MCF 10A (cell line): ENCODE measurements around the gene ADM5. TPM values are rescaled to one million over a fixed set of nuclear protein-coding genes. Genes with fewer than 3 reads are reported as not detected.

Source experiments
- BruUV-seq: library from RNA; stranded (reverse); fragments of 400-500 nt; replicated peaks from 2 replicates; lab custom pipeline; 2021; lab: Mats Ljungman, UMichigan
- CTCF ChIA-PET: fragments of 300-600 bp; sonication (Branson Sonifier 250); formaldehyde crosslinking; extraction: SDS; loops from one replicate; lab custom pipeline; 2021; ENCODE audit warnings: antibody characterized with exemption, inconsistent platforms; lab: Yijun Ruan, JAX
- POLR2A ChIA-PET: fragments of 300-600, 350-650 bp; sonication (Branson Sonifier 250); formaldehyde crosslinking; extraction: SDS; loops from one replicate; lab custom pipeline; 2020; ENCODE audit warnings: antibody characterized with exemption, inconsistent platforms; lab: Yijun Ruan, JAX
- DNase-seq: peaks from one replicate; pipeline ENCODE4 v3.0.0-alpha.2; 2018; ENCODE audit not compliant: unreplicated experiment
- H3K27ac Mint-ChIP-seq: one replicate; pipeline ENCODE4 v1.8.0; 2022; ENCODE audit warnings: mild to moderate bottlenecking, low read depth, mixed read lengths; ENCODE audit not compliant: unreplicated experiment
- H3K27me3 Mint-ChIP-seq: one replicate; pipeline ENCODE4 v1.8.0; 2022; ENCODE audit warnings: mixed read lengths; ENCODE audit not compliant: insufficient read depth, unreplicated experiment
- H3K36me3 Mint-ChIP-seq: one replicate; pipeline ENCODE4 v1.8.0; 2022; ENCODE audit warnings: mild to moderate bottlenecking, moderate library complexity, mixed read lengths; ENCODE audit not compliant: insufficient read depth, unreplicated experiment
- H3K4me1 Mint-ChIP-seq: one replicate; pipeline ENCODE4 v1.8.0; 2022; ENCODE audit warnings: mixed read lengths; ENCODE audit not compliant: insufficient read depth, unreplicated experiment
- H3K4me3 Mint-ChIP-seq: one replicate; pipeline ENCODE4 v1.8.0; 2022; ENCODE audit warnings: mild to moderate bottlenecking, moderate library complexity, mixed read lengths; ENCODE audit not compliant: unreplicated experiment
- H3K9me3 Mint-ChIP-seq: one replicate; pipeline ENCODE4 v1.8.0; 2022; ENCODE audit warnings: mixed read lengths; ENCODE audit not compliant: unreplicated experiment
- CTCF ChIP-seq: fragments of 200-600 bp; IDR thresholded peaks from one replicate; pipeline ENCODE4 v1.8.0; 2022; ENCODE audit warnings: antibody characterized with exemption, mild to moderate bottlenecking; ENCODE audit not compliant: unreplicated experiment
- intact Hi-C: fragments of 100-400 bp; cut with micrococcal nuclease; formaldehyde crosslinking; loops from 2 replicates; pipeline ENCODE4 v1.14.1; 2022
- total RNA-seq: library from RNA; stranded (reverse); gene quantifications from 2 replicates; pipeline ENCODE4 v1.2.3, GENCODE V29; 2022

The ADM5 gene
- total RNA-seq, 1 experiment from 2014 or later: 1.8 TPM

GRCh38 chr19:49691243-49692146 is 2.1 kb downstream of the ADM5 start:
- no TSS peak for BruUV-seq
- H3K27me3 Mint-ChIP-seq: no peaks in the 10 kb centered on the region
- DNase-seq: no peak
- H3K9me3 Mint-ChIP-seq: no peaks in the 10 kb centered on the region
- H3K4me3 Mint-ChIP-seq: peak overlapping the region; percentile 56
- no peak overlapping the region for H3K27ac Mint-ChIP-seq
- peaks cover 28% of the 10 kb centered on the region for H3K36me3 Mint-ChIP-seq
- peaks cover 14% of the 10 kb centered on the region for H3K4me1 Mint-ChIP-seq
- CTCF ChIA-PET: interaction anchor here (0.7 kb wide), 1 partner anchor 219 kb away, joined by 6 read pairs; no protein-coding TSS in a partner anchor
- POLR2A ChIA-PET: interaction anchor here (0.6 kb wide), 1 partner anchor 68 kb away, joined by 3 read pairs; no protein-coding TSS in a partner anchor
- no peak for TF ChIP-seq CTCF
- intact Hi-C loops: no loop called here

- no peak for TF ChIP-seq CTCF
- CTCF ChIA-PET: interaction anchor here (0.6 to 0.7 kb wide), 2 partner anchors 121 to 220 kb away, joined by 3 to 6 read pairs; no protein-coding TSS in a partner anchor
- Mint-ChIP-seq H3K4me3 (no peak overlapping the region), H3K36me3 (peaks cover 24% of the 10 kb centered on the region), H3K9me3 (no peaks in the 10 kb centered on the region), H3K27me3 (no peaks in the 10 kb centered on the region), H3K4me1 (peaks cover 14% of the 10 kb centered on the region), H3K27ac (no peak overlapping the region)
- POLR2A ChIA-PET: interaction anchor here (0.6 kb wide), 1 partner anchor 69 kb away, joined by 3 read pairs; no protein-coding TSS in a partner anchor
- BruUV-seq: no TSS peak
- intact Hi-C loops: no loop called here
- DNase-seq: no peak
Observed at GRCh38 chr19:49692147-49692506, 2.7 kb downstream of the ADM5 start.

GRCh38 chr19:49696115-49696514 is 6.7 kb downstream of the ADM5 start:
- no peak for TF ChIP-seq CTCF
- DNase-seq: no peak
- H3K27ac Mint-ChIP-seq: no peak overlapping the region
- H3K36me3 Mint-ChIP-seq: no peaks in the 10 kb centered on the region
- H3K9me3 Mint-ChIP-seq: no peaks in the 10 kb centered on the region
- CTCF ChIA-PET: interaction anchor here (1.4 to 1.7 kb wide), 3 partner anchors 11 to 22 kb away, joined by 5 to 8 read pairs (median 5); no protein-coding TSS in a partner anchor
- H3K27me3 Mint-ChIP-seq: no peaks in the 10 kb centered on the region
- POLR2A ChIA-PET: no interaction called here
- BruUV-seq: no TSS peak
- intact Hi-C loops: no loop called here
- no peak overlapping the region for H3K4me3 Mint-ChIP-seq
- no peaks in the 10 kb centered on the region for H3K4me1 Mint-ChIP-seq

GRCh38 chr19:49696865-49697264 is 7.5 kb downstream of the ADM5 start:
- H3K9me3 Mint-ChIP-seq: no peaks in the 10 kb centered on the region
- no peaks in the 10 kb centered on the region for H3K4me1 Mint-ChIP-seq
- CTCF ChIA-PET: no interaction called here
- DNase-seq: no peak
- no peak for TF ChIP-seq CTCF
- H3K27ac Mint-ChIP-seq: no peak overlapping the region
- no peaks in the 10 kb centered on the region for H3K27me3 Mint-ChIP-seq
- intact Hi-C loops: no loop called here
- POLR2A ChIA-PET: interaction anchor here (1.0 kb wide), 1 partner anchor 40 kb away, joined by 3 read pairs; no protein-coding TSS in a partner anchor
- no peak overlapping the region for H3K4me3 Mint-ChIP-seq
- H3K36me3 Mint-ChIP-seq: no peaks in the 10 kb centered on the region
- BruUV-seq: no TSS peak
